HG02973 (cell line): ENCODE data around the gene PLXDC2.

Experiments
- ATAC-seq: cut with Tn5 transposase; IDR thresholded peaks from one replicate; pipeline ENCODE4 v1.9.1; 2021; ENCODE audit warnings: moderate library complexity; ENCODE audit not compliant: unreplicated experiment

The PLXDC2 gene

DNA sequence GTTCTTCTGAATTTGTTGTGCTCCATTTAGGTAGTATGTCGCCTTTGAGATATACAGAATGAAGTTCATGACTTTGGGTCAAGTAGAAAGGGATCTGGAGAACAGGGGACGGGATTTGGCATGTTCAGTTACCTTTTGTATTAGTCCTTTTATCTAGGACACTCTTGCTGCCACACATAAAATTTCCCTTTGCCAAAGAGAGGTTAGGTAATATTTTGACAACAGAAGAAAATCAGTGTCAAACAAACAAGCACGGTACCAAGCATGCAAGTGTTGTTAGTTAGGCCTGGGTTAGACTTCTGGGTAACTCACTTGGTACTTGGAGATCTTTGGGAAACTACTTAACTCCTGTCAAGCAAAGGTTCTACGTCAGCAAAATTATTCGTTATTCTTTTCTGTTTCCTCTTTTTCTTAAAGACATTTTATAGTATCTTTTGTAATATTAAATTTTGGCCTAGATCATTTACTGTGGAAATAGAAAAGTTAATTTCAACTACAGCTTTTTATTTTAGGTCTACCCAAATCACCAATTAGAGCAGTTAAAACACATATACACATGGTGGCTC, 116.7 kb downstream of the PLXDC2 start:
- no peak for ATAC-seq

DNA sequence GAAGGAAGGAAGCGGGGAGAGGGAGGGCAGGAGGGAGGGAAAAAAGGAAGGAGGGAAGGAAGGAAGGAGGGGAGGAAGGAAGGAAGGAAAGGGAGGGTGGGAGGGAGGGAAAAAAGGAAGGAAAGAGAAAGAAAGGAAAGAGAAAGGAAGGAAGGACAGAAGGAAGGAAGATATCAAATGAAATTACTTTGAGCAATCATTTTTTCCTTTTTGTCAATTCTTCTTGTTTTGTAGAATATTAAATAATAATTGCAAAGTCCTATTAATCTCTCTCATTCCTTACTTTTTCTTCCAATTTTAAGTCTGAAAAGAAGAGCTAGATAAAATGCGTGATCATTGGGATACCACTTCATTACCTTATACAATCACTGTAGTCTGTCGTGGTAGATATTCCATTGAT, 117.5 kb downstream of the PLXDC2 start:
- ATAC-seq = no peak

DNA sequence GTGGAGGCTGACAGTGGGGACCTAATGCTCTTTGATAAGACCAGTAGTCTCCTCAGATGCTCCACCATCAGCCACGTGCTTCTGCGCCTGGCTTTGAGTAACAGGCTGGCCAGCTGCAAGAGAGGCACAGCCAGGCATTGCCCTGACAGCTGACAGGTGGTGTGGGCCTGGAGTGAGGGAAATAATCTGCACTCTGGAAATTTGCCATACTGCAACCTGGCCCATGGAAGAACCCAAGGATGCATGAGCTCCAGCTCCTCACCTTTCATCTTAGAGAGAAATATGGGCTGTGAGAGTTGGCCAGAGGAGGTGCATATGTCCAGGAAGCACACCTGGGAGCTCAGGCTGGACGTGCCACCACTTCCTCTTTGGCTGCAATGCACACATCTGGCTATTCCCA, 118.9 kb downstream of the PLXDC2 start:
- ATAC-seq = no peak

DNA sequence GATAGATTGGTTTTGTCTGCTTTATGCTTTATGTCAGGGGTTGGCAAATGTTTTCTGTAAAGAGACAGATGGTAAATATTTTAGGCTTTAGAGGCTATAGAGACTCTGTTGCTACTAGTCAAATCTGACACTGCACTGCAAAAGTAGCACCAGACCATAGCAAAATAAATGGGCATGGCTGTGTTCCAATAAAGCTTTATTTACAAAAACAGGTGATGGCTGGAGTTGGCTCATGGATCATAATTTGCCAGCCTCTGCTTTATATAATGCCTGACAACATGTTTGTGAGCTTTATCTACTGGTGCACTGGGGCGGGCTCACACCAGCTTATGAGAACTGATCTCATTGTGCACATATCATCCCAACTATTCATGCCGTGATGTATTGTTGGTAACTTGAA, 120.1 kb downstream of the PLXDC2 start:
- no peak for ATAC-seq

DNA sequence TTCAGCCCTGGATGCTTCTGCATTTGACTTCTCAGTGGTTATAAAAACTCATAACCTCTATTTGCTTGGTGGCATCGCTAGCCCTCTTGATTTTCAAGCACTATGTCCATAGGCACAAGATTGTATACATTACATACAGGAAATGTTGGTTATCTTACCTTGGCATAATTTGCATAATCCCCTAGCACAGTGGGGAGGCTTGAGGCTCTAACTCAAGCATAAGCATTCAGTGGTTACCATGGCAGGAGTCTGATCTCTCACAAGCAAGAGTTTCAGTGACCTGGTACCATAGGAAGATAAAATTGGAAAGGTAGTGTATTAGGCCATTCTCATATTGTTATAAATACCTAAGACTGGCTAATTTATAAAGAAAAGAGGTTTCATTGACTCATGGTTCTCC, 121.8 kb downstream of the PLXDC2 start:
- ATAC-seq = no peak

DNA sequence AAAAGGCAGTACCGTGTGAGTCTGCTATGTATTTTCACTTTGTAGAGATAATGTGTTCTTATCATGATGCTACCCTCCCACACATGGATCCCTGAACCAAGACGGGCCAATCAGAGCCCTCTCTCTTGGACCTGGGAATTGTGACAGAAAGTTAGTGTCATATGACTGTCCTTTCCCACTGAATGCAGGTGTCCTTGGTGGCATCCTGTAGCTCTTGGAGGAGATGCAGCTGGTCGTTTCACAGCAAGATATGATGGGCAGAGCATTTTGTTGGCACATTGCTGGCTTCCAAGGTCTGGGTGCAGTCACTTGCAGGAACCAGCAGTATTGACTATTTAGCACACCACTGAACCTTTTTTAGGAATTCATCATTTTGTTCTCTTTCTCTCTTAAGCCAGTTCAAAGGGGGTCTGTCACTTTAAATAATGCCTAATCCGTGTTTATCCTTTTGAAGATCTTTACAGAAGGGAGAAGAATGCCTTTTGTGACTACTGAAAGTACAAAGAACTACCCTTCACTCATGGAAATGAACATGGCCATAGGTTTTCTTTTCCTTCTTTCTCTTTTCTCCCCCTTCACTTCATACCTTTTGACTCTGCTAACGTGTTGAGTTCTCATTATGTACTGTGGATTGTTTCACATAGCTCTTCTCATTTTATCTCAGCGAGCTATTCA, 125.1 kb downstream of the PLXDC2 start:
- ATAC-seq = no peak

DNA sequence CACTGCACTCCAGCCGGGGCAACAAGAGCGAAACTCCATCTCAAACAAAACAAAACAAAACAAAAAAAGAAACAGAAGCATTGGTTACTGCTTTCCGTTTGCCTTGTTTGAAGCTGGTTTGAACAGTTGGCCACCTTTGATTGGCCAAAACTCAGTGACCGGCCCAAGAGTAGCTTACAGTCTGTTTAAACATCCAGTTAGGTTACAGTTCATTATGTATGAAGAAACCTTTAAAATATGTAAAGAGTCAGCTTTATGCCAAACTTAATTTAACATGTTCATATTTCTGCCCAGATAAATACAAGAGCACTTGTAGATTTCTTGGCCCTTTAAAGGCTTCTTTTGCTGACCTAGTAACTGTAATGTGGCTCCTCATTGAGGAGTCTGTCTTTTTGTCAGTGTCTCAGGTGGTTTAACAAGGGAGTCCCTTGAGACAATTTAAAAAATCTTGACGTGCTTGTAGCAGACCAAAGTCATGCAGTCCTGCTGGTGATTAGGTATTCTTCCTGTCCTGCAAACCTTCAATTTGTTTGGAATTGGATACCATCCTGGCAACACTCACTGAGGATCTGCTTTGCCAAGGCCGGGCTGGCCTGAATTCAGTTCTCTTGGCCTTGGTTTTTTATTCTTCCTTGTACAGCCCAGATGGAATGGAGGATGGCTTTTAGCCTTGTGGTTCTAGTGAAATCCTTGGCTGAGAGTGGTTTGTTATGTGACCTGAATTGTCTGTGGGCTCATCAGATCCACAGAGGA, 128.9 kb downstream of the PLXDC2 start:
- ATAC-seq = no peak

DNA sequence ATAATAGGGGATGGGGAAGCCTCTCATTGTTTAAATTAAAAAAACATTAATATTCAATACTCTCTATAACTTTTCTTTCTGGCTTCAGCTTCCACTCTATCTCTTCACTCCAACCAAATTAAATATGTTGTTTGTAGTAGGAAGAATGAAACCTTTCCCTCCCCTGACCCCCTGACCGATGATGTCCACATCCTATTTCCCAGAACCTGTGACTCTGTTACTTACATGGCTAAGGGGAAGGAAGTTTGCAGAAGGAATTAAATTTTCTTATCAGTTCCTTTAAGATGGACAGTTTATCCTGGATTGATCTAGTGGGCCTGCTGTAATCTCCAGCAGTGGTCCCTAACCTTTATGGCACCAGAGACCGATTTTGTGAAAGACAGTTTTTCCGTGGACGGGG, 130.0 kb downstream of the PLXDC2 start:
- no peak for ATAC-seq

DNA sequence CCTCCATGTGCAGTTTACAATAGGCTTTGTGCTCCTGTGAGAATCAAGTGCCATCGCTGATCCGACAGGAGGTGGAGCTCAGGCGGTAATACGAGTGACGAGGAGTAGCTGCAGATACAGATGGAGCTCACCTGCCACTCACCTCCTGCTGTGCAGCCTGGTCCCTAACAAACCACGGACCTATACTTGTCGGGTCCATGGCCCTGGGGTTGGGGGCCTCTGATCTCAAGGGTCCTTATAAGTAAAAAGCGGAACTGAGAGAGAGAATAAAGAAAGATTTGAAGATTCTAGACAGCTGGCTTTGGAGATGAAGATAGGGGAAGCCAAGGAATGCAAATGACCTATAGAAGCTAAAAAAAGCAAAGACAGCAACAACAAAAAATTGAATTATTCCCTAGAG, 130.6 kb downstream of the PLXDC2 start:
- no peak for ATAC-seq

DNA sequence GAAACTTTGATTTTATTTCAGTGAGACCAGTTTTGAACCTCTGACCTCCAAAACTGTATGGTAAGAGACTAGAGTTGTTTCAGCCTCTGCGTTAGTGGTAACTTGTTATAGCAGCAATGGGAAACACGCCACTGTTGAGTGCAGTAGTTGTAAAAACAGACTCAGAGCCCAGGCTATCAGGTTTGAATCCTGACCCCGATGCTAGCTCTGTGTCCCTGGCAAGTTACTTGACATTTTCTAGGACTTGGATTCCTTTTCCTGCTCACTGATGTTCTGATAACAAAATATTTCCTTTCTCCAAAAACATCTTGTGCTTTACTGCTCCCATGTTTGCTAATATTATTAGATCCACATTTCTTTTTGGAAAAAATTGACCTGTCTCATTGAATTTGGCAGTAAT, 131.0 kb downstream of the PLXDC2 start:
- ATAC-seq = no peak

DNA sequence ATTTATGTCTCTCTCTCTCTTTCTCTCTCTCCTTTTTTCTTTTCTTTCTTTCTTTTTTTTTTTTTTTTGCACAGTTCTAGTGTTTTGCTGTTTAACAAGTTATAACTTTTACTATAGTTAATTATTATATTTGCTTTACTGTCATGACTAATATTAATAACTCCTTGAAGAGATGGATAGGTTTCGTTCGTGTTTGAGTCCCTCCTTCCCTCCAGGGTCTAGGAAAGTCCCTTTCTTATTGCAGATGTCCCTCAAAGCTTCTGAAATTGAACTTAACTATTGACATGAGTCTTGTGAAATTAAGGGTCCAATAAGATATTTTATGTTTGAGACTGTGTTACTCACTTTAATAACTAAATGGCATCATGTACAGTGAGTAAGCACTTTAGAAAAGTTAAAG, 131.4 kb downstream of the PLXDC2 start:
- ATAC-seq = peak; percentile 52

DNA sequence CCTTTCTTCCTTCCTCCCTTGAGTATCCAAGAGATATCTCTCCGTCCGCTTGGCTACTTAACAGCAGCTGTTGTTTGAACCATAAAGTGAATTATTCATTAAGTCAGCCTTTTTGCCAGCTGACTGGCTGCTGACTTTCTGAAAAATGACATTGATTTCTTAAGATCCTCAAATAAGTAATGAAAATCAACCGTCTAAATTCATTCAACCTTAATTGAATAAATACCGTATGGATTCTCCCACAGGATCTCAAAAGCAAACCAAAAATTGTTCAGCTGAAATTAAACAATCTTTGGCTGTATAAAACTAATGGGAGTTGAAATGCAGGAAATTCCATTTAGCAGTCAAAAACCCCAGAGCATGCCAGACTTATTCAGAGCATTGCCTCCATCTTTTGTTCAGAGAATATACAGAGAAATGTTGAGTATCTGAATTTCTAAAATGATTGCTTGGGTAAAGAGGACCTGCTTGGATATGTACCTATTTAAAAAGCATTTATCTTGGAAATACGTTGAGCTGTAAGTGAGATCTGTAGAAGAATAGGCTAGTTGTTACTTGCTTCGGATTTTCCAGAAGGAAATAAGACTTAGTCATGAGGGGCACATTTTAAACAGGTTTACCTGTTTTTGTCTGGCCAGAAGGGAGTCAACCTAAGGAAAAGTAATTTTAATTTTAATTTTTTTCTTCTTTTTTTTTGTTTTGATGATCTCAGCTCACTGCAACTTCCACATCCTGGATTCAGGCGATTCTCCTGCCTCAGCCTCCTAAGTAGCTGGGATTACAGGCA, 136.2 kb downstream of the PLXDC2 start:
- ATAC-seq = no peak

DNA sequence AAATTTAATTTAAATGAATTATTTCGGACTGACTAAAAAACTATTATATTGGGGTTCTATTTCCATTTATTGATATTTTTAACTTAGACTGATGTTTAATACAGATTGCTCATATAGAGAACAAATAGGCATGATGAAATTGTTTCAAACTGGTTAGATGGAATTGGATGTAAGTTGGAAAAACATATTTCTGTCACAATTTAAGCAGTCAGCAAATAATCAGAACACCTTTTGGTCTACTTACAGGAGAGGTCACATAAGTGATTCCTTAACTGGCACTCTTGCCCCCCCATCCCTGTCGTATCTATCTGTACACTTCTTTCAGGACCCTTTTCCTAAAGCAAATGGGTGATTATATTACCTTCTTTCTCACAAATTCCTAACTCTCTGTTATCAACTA, 138.4 kb downstream of the PLXDC2 start:
- ATAC-seq = no peak

DNA sequence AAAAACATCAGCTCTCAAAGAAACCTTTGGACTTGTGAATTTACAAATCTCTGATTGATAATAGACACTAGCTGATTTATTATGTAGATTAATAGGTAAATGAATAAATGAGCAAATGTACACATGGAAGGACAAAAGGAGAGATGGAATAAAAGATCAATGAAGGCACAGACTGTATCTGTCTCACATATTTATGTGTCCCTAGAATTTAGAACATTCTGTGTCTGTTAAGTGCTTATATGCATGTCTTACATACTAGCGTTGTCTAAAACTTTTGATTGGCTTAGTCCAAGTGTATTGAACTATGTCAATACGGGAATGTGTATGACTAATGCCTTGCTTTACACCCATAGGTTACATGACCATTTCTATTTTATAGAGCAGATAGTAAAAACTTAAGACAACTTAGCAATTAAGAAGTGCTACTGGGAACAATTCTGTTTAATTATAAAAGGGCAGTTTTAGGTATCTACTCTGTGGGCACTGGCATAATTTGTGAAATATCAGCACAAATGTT, 140.3 kb downstream of the PLXDC2 start:
- no peak for ATAC-seq

DNA sequence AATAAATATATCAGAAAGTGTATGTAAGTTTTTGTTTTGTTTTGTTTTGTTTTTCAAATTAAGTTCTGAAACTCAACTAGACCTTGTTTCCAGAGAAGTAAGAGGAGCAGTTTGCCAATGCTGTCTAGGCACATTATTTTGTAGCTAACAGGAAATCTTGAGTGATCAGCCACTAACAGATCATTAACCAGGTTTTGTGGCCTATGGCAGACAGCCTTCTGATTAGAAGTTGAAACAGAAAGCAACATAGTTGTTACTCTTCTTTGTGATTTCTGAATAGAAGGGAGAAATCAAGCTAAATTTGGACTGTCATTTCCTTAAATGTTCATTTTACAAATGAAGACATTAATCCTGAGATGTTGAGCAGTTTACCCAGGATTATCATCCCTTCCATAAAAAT, 142.6 kb downstream of the PLXDC2 start:
- ATAC-seq = peak; percentile 96

DNA sequence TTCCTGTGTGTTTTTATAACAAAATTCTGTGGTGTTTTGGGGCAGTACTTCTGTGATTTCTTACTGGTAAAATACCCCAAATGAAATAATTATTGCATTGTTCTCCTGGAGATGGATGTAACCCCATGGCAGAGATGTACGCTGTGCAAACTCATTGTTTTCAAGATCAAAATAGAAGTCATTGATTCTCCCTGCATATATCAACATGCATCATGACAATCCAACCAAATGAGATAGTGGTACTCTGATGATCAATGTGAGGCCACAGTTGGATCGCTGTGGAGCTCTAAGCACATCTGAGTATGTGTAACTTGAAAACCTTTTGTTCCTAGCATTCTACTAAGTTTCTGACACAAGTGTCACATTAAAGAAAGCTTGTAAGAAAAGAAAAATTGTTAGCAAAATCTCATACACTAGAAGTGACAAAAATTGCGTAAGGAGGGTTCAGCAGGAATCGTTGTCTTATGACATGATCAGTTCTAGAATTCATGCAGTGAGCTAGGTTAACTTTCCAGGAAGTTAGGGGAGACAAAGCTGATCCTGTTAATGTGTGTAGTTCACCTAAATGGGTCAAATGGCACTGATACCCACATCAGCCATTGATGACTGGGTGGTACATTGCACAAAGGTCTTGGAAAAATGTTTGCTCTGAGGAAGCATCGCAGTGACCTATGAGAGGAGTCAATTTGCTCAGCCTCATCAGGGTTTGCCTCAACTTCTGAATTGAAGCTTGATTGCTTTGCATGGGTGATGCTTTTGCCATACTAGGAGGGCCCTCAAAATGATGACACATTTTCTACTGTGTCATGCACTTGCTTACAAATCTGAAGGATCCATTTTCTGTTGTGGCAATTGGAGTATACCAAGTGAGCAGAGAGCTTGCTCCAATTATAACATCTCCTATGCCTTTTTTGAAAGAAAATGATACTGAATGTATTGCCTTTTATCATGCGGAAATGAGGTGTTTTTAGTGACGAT, 145.1 kb downstream of the PLXDC2 start:
- no peak for ATAC-seq

DNA sequence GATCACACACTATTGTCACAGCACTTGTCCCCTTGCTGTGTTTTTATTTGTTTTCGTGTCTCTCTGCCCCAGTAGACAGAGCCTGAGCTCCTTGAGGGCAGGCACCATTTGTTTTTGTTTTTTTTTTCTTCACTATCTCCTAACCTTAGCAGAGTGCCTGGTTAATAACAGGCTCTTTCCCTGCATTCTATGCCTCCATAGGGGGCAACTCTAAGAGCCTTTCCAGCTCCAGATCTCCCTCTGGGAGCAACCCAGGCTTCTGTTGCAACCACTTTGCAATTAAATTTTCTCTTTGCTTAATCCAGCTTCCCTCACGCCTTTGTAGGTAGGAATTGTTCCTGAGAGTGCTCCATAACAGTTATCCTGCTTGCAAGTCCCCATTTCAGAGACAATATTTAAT, 148.4 kb downstream of the PLXDC2 start:
- no peak for ATAC-seq

DNA sequence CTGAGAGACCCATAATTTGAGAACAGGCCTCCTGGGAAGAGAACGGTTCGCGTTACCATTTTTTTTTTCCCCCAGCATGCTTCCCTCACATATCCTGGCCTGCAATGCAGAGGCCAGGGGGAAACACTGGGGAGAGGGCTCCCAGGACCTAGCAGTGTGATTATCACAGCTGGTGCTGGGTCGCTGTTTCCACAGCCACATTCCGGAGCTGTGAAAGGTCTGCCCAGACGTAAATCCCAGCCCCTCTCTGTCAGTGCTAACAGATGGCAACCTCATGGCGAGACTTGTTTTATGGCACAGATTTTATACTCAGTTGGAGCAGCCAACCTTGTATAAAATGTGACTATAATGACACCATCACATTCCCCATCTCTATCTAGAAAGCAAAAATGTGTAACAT, 150.5 kb downstream of the PLXDC2 start:
- ATAC-seq = no peak

DNA sequence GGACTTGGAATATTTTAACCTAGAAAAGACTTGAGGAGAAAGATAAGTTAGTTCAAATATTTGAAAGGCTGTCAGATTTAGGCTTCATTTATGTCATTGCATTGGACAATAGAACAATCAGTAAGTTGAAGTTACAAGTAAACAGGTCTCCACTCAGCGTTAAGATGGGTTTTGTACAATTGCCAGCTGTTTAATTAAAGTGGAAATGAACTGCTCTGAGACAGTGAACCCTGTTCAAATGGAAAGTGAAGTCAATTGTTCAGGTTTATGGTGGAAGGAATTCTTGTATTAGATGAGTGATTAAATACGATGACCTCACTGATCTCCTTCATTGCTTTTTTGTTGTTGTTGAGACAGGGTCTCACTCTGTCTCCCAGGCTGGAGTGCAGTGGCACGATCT, 151.7 kb downstream of the PLXDC2 start:
- ATAC-seq = no peak

DNA sequence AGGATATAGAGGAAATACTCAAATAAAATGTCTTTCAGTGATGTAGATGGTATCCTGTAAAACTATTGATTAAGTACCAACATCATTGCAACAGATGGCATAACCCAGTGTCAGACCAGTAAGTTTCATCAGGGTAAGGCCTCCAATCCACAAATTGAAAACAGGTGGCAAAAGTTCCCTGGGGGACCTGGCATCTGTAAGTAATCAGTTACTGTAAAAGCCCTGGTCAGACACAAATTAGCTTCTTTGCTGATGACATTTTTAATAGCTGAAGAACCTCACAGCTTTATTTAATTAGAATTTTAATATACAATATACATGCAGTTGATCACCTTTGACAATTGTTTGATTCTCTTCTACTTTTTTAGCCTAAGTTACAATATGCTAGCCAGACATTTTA, 152.5 kb downstream of the PLXDC2 start:
- ATAC-seq = no peak
